ENCODE measurements around the gene ETV2. TPM values are rescaled to one million over a fixed set of nuclear protein-coding genes. Genes with fewer than 3 reads are reported as not detected.
"Not testable (repeated sequence)": the region's sequence is repeated elsewhere in the genome, so short reads cannot be mapped to it uniquely, and the experiment has no call there.

The ETV2 gene
- total RNA-seq, 2 donors from 2014 or later: 1.2 to 1.3 TPM

DNA sequence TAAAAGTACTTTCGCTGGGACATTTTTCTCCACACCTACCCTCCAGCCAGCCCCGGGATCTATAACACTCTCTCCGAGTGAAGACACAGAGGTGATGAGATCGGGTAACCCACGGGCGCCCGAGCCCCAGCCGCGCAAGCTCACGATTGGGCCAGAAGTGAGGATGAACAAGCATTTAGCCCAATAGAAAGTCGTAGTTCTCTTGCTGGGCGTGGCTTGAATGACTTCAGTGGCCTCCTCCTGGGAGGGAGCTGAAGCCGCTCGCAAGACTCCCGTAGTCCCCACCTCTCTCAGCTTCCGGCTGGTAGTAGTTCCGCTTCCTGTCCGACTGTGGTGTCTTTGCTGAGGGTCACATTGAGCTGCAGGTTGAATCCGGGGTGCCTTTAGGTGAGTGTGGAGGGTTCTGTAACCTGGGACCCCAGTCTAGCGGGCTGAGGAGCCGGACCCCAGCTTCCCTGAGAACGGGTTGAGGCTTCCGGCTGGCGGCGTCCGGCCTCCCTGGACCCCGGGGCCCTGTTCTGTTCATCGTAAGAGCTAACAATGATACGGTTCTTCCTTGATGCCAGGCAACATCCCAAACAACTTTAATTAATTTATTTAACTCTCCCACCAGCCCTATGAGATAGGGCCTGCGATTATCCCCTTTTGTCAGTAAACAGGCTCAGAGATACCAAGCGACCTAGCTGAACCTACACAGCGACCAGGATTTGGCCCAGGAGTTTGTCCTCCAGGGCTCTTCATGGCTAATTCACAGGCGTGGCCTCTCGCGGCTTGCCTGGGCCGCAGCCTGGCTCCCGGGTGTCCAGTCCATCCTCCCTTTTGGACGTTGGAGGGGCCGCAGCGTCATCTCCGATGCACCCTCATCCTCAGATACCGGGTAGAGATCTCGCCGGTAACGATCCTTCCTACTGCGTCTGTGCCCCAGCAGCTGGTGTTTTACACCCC, 6.7 kb downstream of the ETV2 start, which contains the start of gene COX6B1:
Gene COX6B1, plus strand, starts transcription at position 307 of the 945 bp plus-strand sequence. CDS start 2,921 bp downstream, outside the sequence.
- no peak within 1 kb of the TSS for H3K27ac ChIP-seq (ENCODE audit: low read depth, low read length)
- WGBS, 2 experiments (ENCODE audit: insufficient coverage in 1 of 2, insufficient read length in 1 of 2): 0 to 1% methylated on average over 29 to 46 of the region's 46 CpGs
- Mint-ChIP-seq H3K4me3 (peak within 1 kb of the TSS; percentile 96), H3K9me3 (no peaks in the 10 kb centered on the region), H3K4me1 (peaks cover 11% of the 10 kb centered on the region), H3K27me3 (ENCODE audit: insufficient read depth) (peaks cover 6% of the 10 kb centered on the region), H3K36me3 (ENCODE audit: low read depth) (peaks cover 16% of the 10 kb centered on the region), H3K27ac (peak within 1 kb of the TSS; percentile 94)
- peak; percentile 96 for DNase-seq
- peak within 1 kb of the TSS; percentile 85 for H3K4me3 ChIP-seq (ENCODE audit: low read length)
- no peaks in the 10 kb centered on the region for H3K4me1 ChIP-seq (ENCODE audit: control insufficient read depth, insufficient read depth, low read length)
- no peaks in the 10 kb centered on the region for H3K27me3 ChIP-seq (ENCODE audit: control insufficient read depth, insufficient read depth, low read length, poor library complexity, severe bottlenecking)
- H3K36me3 ChIP-seq (ENCODE audit: control insufficient read depth, insufficient read depth, low read length): peaks cover 19% of the 10 kb centered on the region
- TF ChIP-seq, protein P1, sequence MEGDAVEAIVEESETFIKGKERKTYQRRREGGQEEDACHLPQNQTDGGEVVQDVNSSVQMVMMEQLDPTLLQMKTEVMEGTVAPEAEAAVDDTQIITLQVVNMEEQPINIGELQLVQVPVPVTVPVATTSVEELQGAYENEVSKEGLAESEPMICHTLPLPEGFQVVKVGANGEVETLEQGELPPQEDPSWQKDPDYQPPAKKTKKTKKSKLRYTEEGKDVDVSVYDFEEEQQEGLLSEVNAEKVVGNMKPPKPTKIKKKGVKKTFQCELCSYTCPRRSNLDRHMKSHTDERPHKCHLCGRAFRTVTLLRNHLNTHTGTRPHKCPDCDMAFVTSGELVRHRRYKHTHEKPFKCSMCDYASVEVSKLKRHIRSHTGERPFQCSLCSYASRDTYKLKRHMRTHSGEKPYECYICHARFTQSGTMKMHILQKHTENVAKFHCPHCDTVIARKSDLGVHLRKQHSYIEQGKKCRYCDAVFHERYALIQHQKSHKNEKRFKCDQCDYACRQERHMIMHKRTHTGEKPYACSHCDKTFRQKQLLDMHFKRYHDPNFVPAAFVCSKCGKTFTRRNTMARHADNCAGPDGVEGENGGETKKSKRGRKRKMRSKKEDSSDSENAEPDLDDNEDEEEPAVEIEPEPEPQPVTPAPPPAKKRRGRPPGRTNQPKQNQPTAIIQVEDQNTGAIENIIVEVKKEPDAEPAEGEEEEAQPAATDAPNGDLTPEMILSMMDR (conservative IDR thresholded peaks at IDR 0.05): no peak
- no peaks in the 10 kb centered on the region for H3K9me3 ChIP-seq (ENCODE audit: control insufficient read depth, low read length)
- H3K9ac ChIP-seq (ENCODE audit: extremely low read depth, low read length, poor library complexity, severe bottlenecking): peak within 1 kb of the TSS; percentile 58

DNA sequence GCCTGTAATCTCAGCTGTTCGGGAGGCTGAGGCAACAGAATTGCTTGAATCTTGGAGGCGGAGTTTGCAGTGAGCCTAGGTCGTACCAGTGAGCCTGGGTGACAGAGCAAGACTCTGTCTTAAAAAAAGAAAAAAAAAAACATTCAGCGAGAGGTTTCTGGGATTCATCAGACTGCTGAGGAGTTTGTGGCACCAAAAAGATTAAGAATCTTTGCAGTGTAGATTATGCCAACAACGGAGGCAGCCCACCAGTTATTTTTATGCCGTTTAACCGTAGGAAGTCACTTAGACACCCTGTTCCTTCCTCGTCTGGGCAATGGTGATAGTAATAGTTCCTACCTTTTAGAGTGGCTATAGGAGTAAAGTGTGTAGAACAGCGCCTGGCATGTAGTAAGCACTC, 9.0 kb downstream of the ETV2 start:
- Mint-ChIP-seq H3K27ac (peak overlapping the region; percentile 55), H3K4me3 (peak overlapping the region; percentile 96), H3K9me3 (no peaks in the 10 kb centered on the region), H3K36me3 (ENCODE audit: low read depth) (peaks cover 33% of the 10 kb centered on the region), H3K27me3 (ENCODE audit: insufficient read depth) (peaks cover 6% of the 10 kb centered on the region), H3K4me1 (peaks cover 6% of the 10 kb centered on the region)
- Histone ChIP-seq H3K9ac (ENCODE audit: extremely low read depth, low read length, poor library complexity, severe bottlenecking) (no peak overlapping the region), H3K36me3 (ENCODE audit: control insufficient read depth, insufficient read depth, low read length) (peaks cover 34% of the 10 kb centered on the region), H3K4me1 (ENCODE audit: control insufficient read depth, insufficient read depth, low read length) (no peaks in the 10 kb centered on the region), H3K4me3 (ENCODE audit: low read length) (no peak overlapping the region), H3K27ac (ENCODE audit: low read depth, low read length) (no peak overlapping the region), H3K9me3 (ENCODE audit: control insufficient read depth, low read length) (no peaks in the 10 kb centered on the region), H3K27me3 (ENCODE audit: control insufficient read depth, insufficient read depth, low read length, poor library complexity, severe bottlenecking) (no peaks in the 10 kb centered on the region)
- DNase-seq: no peak
- TF ChIP-seq, protein P1 (conservative IDR thresholded peaks at IDR 0.05): no peak
- WGBS, 2 experiments (ENCODE audit: insufficient coverage in 1 of 2, insufficient read length in 1 of 2): 92 to 96% methylated on average over 9 of the region's 9 CpGs

DNA sequence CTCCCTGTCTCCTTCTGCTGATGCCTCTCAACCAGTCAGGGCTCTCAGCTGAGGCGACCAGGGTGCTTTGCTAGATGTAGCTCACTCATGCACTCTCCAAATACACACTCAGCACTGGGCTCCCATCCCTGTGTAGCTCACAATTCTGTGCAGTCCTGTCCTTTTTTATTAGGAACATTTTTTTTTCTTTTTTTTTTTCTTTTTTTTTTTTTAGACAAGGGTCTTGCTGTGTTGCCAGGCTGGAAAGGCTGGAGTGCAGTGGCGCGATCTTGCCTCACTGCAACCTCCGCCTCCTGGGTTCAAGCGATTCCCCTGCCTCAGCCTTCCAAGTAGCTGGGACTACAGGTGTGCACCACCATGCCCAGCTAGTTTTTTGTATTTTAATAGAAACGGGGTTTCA, 13.3 kb downstream of the ETV2 start:
- H3K27ac ChIP-seq (ENCODE audit: low read depth, low read length); H3K27me3 Mint-ChIP-seq (ENCODE audit: insufficient read depth); H3K27me3 ChIP-seq (ENCODE audit: control insufficient read depth, insufficient read depth, low read length, poor library complexity, severe bottlenecking); DNase-seq; H3K4me1 Mint-ChIP-seq; H3K4me3 ChIP-seq (ENCODE audit: low read length); H3K9me3 Mint-ChIP-seq; H3K27ac Mint-ChIP-seq; H3K9ac ChIP-seq (ENCODE audit: extremely low read depth, low read length, poor library complexity, severe bottlenecking); H3K4me1 ChIP-seq (ENCODE audit: control insufficient read depth, insufficient read depth, low read length); H3K9me3 ChIP-seq (ENCODE audit: control insufficient read depth, low read length); H3K4me3 Mint-ChIP-seq: not testable (repeated sequence)
- 97 to 98% methylated on average over 6 of the region's 6 CpGs for WGBS, 2 experiments (ENCODE audit: insufficient coverage in 1 of 2, insufficient read length in 1 of 2)
- peaks cover 66% of the 10 kb centered on the region for H3K36me3 Mint-ChIP-seq (ENCODE audit: low read depth)
- H3K36me3 ChIP-seq (ENCODE audit: control insufficient read depth, insufficient read depth, low read length): peaks cover 61% of the 10 kb centered on the region

All from endodermal cell (in vitro differentiated cells).